DMS114 treated with DMSO at 0.1 percent for 48 hours (cell line): Measurements from ENCODE around the gene MAN1B1.

Source experiments
- DNase-seq: peaks from one replicate; lab custom pipeline; 2025; ENCODE audit not compliant: unreplicated experiment; lab: John Stamatoyannopoulos, UW

Gene MAN1B1

GRCh38 chr9:137141976-137142936, 55.5 kb downstream of the MAN1B1 start:
- DNase-seq: no peak

- DNase-seq: no peak
Observed at GRCh38 chr9:137143459-137143858, 56.7 kb downstream of the MAN1B1 start.

DNA sequence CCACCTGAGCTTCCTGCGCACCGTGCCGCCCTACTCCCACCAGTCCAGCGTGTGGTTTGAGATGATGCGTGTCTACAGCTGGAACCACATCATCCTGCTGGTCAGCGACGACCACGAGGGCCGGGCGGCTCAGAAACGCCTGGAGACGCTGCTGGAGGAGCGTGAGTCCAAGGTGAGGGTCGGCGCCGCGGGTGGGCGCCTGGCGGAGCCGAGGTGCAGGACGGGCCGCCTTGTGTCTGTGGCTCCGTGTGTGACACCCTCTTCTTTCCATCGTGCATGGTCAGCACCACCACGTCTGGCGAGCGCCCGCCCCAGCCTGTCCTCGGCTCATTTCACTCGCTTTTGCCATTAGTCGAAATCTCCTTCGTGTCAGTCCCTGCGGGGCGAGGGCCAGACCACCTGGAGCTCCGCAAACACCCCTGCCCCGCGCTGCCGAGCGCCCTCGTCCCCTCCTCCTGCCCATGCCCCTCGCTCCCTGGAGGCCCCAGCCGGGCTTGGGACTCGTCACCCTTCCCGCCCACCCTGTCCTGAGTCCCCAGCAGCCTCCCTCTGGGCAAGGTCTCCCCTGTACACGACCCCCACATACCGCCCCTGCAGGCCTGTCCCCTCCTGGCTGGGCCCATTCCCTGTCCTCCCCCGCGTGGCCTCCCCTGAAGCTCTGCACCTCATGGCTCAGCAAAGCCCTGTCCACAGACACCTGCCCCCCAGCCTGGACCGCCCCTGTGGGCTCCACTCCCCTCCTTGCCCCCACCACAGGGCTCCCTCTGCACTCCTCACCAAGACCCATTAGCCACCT, 59.1 kb downstream of the MAN1B1 start:
- DNase-seq: no peak

DNA sequence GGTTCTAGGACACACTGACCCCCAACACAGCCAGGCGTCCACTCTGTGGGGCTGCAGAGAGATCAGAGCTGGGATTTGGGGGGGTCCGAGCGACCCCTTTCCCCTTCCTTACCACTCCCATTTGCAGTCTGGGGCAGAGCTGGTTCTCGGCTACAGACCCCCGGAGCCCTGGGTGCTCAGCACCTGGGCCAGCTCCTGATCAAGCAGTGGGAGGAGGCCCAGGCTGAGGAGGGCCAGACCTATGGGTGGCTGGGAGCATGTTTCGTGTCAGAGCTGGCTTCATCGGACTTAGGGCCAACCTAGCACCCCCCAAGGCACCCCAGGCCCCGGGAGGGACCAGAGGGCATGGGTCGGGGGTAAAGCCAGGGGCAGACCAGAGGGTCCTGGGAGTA, 59.7 kb downstream of the MAN1B1 start:
- DNase-seq: no peak

- DNase-seq: no peak
Observed at GRCh38 chr9:137147091-137147792, 60.5 kb downstream of the MAN1B1 start.

DNA sequence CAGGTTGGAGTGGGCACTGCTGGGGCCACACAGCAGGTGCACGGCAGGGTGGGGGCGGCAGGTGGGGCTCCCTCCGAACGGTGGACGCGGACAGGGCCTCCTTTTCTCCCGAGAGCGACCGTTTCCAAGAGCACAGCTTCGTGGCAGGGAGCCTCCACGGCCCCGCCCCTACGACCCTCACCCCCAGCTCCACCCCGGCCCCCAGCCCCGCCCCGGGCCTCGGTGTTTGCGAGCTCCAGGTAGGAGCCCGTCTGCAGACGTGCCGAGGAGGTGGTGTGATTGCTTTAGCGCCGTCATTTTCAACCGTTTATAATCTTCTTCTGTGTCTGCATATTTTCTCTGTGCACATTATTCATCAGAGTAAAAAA, 61.0 kb downstream of the MAN1B1 start:
- no peak for DNase-seq

GRCh38 chr9:137148242-137148641, 61.5 kb downstream of the MAN1B1 start:
- no peak for DNase-seq

GRCh38 chr9:137148661-137149060, 61.9 kb downstream of the MAN1B1 start:
- DNase-seq: no peak

GRCh38 chr9:137149363-137149762, 62.6 kb downstream of the MAN1B1 start:
- DNase-seq: no peak

GRCh38 chr9:137149942-137150616, 63.3 kb downstream of the MAN1B1 start:
- no peak for DNase-seq

GRCh38 chr9:137150617-137151457, 64.1 kb downstream of the MAN1B1 start:
- peak; percentile 14 for DNase-seq

GRCh38 chr9:137152844-137153405, 66.1 kb downstream of the MAN1B1 start:
- DNase-seq: no peak

- DNase-seq: no peak
Observed at GRCh38 chr9:137156567-137157375, 70.0 kb downstream of the MAN1B1 start.

GRCh38 chr9:137157618-137158415, 71.0 kb downstream of the MAN1B1 start:
- DNase-seq: no peak

DNA sequence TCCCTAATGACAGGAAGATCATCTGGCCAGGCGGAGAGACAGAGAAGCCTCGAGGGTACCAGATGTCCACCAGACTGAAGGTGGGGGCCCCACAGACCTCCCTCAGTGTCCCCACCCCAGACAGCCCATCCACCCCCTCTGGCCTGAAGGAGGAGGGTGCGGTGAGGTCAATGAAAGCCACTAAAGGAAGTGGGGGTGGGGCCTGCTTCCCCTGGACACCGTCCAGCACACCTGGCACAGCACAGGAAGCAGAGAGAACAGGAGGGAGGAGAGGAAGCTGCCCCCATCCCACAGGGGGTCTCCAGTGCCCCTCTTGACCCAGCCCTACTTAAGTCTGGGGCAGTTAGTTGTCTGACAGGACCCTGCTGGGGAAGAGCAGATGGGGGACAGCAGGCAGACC, 71.8 kb downstream of the MAN1B1 start:
- DNase-seq: no peak
